Measurements from ENCODE around the gene ARGFX. TPM values are rescaled to one million over a fixed set of nuclear protein-coding genes. Genes with fewer than 3 reads are reported as not detected.
A peak's percentile ranks its signal among the peaks of the same experiment; 100 is the strongest.
"Not testable (repeated sequence)": the region's sequence is repeated elsewhere in the genome, so short reads cannot be mapped to it uniquely, and the experiment has no call there.

Gene ARGFX
- total RNA-seq: not detected in 2 replicates

DNA sequence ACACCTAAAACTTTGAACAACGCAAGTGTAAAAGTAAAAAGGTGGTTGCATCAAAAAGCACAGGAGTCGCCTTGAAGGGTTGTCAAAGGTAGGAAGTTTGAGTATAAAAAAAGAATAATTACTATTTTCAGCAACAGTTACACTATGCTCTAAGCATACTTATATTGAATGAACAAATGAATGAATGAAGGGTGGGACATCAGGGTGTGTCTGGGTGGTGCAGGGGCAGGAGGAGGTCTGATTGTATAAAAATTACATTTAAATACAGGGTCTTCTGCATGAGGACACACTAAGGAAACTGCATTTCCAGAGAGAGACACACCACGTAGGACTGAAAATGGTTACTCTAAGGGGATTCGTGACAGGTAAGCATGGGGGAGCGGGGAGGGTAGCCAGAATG is at the start of gene ARGFX:
Gene ARGFX (plus strand): TSS at position 301 of the 400 bp plus-strand sequence. CDS start 2,765 bp downstream, outside the sequence.
- no peak for DNase-seq (ENCODE audit: low read depth in 2 of 2)

- no peak for DNase-seq (ENCODE audit: low read depth in 2 of 2)
Measured at GRCh38 chr3:121517953-121518655, 49.6 kb upstream of the ARGFX start.

DNA sequence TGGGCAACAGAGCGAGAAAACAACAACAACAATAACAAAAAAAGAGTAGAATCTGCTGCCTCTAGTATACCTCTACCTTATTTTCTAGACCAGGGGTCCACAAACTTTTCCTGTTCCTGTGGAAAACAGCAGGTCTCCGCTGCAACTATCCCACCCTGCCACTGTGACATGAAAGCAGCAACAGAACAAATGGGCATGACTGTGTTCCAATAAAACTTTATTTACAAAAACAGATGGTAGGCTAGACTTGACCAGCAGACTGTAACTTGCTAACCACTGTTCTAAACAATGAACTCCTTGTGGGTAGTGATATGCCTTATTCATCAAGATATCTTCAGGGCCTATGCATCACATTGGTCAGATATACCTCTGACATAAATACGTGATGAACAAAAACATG is 47.2 kb upstream of the ARGFX start:
- no peak for DNase-seq (ENCODE audit: low read depth in 2 of 2)

- DNase-seq (ENCODE audit: low read depth in 2 of 2): peak; percentile 33 to 56
Measured at GRCh38 chr3:121529308-121529707, 38.4 kb upstream of the ARGFX start.

GRCh38 chr3:121531269-121531668 is 36.5 kb upstream of the ARGFX start:
- DNase-seq (ENCODE audit: low read depth in 2 of 2): no peak

DNA sequence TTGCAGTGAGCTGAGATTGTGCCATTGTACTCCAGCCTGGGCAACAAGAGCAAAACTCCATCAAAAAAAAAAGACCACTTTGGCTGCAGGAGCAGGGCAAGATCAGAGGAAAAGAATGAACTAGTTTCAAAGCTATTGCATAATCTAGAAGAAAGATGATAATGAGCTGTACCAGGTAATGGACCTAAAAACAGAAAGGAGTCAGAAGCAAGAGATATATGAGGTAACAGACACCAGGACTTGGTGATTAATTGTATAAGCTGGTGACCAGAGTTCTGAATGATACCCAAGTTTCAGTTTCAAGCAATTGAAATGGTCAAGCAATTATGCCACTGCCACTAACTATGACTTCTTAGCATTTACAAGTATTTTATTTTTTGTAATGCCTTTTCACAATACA is 24.8 kb upstream of the ARGFX start:
- no peak for DNase-seq (ENCODE audit: low read depth in 2 of 2)

GRCh38 chr3:121545049-121545573 is 22.6 kb upstream of the ARGFX start:
- peak; percentile 16 to 37 for DNase-seq (ENCODE audit: low read depth in 2 of 2)

DNA sequence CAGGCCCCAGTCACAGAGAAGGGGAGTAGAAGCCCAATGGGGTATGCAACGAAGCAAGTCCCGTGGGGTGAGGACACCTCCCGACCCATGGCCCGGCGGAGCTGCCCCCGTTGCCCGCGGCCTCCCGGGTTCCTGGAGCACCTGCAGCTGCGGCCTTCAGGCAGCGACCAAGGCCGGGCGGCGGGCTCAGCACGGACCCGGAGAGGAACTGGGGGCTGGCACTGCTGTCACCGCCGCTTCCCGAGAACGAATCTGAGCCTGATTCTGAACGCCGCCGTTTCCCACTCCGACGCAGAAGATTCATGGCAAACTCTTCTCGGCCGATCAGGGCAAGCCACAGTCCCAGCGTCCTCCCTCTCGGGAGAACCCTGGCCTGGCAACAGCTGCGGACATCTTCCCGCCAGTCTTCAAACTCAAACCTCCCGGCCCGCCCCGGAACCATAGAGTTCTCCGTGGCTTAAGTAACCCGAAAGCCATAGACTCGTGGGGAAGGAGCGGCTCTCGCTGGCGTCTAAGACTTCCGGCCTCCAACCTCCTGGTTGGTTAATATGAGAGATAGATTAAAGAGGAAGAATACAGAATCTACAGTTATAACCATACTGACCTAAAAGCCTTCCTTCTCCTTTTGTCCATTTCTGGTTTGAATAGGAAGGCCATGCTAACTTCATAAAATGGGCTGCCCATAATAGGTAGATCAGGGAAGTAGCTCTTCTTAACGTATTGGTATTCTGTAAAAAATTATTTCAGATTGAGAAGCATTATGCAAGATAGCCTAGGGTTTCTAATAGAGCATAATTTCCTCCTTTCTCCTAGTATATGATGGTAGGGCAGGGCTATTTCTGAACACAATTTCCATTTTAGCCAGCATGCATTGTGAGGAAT is 21.9 kb upstream of the ARGFX start, which contains the start of gene POLQ:
Gene POLQ (minus strand): TSS at position 415 of the 882 bp plus-strand sequence. CDS start 111 bp downstream, at position 304.
- peak; percentile 81 to 97 for DNase-seq (ENCODE audit: low read depth in 2 of 2)

DNA sequence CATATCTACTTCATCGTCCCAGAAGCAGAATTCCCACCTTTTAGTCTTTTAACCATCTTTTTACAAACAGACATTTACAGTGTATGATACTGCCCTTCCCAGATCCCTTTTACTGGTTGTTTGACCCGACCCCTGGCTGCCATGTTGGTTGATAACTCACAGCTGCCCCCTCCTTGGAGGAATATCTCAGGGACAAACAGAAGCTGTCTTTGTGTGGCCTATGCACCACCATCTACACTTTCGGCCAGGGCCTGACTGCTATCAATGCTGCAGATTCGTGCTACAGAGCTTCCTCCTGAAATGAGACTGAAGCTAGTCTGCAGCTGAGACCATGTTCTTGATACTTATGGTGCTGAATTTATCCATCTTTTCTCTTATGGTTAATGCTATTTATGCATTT is 15.4 kb upstream of the ARGFX start:
- peak in 1 of 2 donors; percentile 5 for DNase-seq (ENCODE audit: low read depth in 2 of 2)

GRCh38 chr3:121552797-121553196 is 15.0 kb upstream of the ARGFX start:
- DNase-seq (ENCODE audit: low read depth in 2 of 2): no peak

- no peak for DNase-seq (ENCODE audit: low read depth in 2 of 2)
Measured at GRCh38 chr3:121557426-121557934, 10.3 kb upstream of the ARGFX start.

GRCh38 chr3:121562148-121562547 is 5.6 kb upstream of the ARGFX start:
- DNase-seq (ENCODE audit: low read depth in 2 of 2): no peak

GRCh38 chr3:121566773-121567172 is 976 bp upstream of the ARGFX start:
- no peak for DNase-seq (ENCODE audit: low read depth in 2 of 2)

DNA sequence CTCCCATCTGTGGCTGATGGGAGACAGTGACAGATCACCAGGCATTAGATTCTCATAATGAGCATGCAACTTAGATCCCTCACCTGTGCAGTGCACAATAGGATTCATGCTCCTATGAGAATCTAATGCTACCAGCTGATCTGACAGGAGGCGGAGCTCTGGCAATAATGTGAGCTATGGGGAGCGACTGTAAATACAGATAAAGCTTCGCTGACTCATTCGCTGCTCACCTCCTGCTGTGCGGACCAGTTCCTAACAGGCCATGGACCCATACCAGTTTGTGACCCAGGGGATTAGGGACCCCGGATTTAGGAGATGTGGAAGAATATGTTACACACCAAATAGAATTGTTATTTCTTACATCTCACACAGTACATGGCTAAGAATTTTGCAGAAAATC is 6.7 kb downstream of the ARGFX start:
- peak; percentile 5 to 14 for DNase-seq (ENCODE audit: low read depth in 2 of 2)

- DNase-seq (ENCODE audit: low read depth in 2 of 2): no peak
Measured at GRCh38 chr3:121581691-121582090, 13.9 kb downstream of the ARGFX start.

- no peak for DNase-seq (ENCODE audit: low read depth in 2 of 2)
Measured at GRCh38 chr3:121584418-121584817, 16.7 kb downstream of the ARGFX start.

DNA sequence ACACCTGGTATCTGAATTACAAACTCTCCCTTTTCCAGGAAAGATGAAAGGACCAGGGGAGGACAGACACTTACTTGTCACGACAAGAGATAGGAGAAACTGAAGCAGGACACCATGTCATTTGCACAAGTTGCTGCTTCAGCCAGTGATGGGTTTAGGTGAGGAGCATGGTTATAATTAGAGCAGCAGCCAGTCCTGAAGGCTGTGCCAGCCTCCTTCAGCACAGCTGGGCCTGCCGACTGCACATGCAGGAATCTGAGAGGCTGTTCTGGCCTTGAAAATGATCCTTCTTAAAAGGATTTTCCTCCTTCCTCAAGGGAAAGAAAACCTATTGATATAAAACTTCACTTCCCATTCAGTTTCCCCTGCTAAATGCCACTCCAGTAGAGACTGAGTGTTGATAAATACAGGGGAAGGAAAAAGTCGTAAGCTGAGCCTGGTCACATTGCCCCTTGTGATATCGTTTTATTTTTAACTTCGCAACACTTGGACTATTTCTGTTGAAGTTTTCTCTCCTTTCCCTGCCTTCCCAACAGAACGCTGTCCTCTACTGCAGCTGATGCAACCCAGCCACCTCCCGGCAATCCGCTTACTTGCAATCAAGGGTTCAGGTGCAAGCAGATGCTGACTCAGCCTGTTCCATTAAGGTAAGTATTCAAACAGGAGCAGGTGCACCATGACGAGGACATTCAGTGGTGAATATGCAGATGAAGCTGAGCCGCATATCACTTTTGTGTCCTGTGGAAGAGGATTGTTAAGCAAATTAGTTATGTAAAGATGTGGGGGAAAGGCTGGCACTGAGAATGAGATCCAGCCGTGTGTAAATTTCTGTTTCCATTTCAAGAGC is 25.3 kb downstream of the ARGFX start, which contains the start of gene FBXO40:
Gene FBXO40 (plus strand): TSS at position 524 of the 847 bp plus-strand sequence. CDS start 27,197 bp downstream, outside the sequence.
- DNase-seq (ENCODE audit: low read depth in 2 of 2): no peak

DNA sequence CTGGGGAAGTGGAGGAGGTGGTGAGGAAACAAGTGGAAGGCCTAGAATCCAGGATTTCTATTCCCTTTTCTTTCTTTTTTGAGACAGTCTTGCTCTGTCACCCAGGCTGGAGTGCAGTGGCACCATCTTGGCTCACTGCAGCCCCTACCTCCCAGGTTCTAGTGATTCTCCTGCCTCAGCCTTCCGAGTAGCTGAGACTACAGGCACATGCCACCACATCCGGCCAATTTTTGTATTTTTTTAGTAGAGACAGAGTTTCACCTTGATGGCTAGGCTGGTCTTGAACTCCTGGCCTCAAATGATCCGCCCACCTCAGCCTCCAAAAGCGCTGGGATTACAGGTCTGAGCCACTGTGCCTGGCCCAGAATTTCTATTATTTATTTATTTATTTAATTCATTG is 26.1 kb downstream of the ARGFX start:
- DNase-seq (ENCODE audit: low read depth in 2 of 2): not testable (repeated sequence)

- DNase-seq (ENCODE audit: low read depth in 2 of 2): no peak
Measured at GRCh38 chr3:121594850-121595249, 27.1 kb downstream of the ARGFX start.

- no peak for DNase-seq (ENCODE audit: low read depth in 2 of 2)
Measured at GRCh38 chr3:121595765-121596406, 28.1 kb downstream of the ARGFX start.

All from lung microvascular endothelial cell (primary cell).